Anterior cingulate cortex (tissue), 58 donors: ENCODE data around the gene TERT.
"Not testable (repeated sequence)": the region's sequence is repeated elsewhere in the genome, so short reads cannot be mapped to it uniquely, and the experiment has no call there.

Experiments used
- DNase-seq, 58 donors: peaks; one replicate each; lab custom pipeline; 2025; lab: John Stamatoyannopoulos, UW

Gene TERT

DNA sequence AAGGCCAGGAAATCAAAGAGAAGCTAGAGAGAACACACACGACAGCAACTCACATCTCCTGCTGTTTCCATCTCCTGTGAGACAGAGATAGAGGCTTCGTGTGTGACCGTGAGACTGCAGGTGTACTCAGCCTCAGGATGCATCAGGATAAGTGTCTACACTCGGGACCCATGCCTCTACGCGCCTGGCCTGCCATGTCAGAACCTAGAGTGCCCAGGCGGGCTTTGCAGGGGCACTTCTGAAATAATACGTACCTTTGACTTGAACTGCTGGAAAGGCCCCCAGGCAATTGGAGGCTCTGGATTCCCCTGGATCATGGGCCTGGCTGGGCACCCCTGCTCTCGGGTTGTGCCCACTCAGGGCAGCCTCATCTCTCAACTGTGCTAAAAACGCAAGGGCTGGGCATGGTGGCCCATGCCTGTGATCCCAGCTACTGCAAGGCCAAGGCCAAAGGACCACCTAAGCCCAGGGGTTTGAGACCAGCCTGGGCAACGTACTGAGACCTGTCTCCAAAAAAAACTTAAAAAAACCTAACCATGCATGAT is 37.1 kb upstream of the TERT start:
- DNase-seq, result no peak

DNA sequence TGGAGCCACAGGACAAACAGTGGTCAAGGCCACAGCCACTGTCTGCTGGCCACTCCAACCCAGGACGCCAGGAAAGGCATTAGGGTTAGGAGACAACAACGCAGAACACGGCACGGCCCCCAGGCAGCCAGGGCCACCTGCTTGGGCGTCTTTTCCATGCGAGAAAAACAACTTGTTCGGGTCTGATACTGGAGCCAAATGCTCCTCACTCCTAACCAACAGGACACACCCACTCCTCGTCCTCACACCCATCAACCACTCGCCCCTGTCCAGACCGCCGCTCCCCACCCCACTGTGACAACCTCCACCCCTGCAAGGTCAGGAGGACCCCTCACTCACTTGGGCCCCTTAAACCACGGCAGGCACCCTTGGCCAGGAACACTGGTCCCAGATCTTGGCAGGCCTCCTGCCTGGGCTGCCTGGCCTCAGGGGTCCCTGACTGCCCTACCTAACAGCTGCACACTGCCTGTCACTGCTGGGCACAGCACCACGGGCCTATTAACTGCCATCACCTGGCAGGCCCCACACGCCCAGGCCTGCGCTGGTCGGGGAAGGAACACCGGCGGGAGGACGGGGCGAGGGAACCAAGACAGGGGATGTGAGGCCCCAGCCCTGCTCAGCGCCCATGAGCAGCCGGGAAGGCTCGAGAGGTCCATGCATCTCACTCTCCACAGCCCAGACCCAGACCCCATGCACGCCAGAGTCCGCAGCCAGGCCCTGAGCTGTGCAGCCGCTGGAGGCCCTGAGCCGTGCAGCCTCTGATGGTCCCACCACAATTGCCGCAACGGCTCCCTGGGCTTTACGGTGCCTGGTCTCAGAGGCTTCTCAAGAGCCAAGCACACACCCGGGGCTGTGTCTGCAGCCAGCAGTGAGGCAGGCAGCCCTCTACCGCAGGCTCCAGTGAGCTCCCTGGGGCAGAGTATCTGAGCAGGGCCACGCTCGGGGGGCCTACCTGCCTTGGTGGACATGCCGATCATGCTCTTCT is 36.3 kb upstream of the TERT start:
- no peak for DNase-seq

DNA sequence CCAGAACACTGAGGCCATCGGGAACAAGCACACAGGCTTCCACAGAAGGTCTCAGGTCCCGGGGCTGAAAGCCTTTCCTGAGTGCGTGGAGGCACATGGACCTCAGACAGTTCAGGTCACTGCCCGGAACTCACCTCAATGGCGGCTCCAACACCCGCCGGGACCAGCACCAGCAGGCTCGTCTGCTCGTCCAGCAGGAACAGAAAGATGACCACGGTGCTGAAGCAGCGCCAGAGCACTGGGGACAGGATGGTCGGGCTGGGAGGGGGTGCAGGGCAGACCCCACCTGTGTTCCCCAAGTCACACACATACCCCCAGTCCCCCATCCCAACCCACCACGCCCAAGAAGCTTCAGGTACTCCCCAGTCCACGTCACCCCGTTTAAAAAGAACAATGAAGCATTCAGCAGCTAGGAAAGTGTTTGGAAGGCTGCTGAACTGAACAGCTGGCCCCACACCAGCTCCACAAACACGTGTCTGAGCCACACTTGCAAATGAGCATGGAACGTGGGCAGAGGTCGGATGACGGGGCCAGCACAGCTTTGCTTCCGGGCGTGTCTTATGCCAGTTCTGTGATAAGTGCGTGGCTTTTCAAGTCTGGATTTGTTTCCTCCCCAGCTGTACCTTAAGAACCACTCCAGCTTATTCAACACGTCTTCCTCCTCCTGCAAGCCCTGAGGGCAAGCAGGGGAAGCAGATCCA is 35.4 kb upstream of the TERT start:
- DNase-seq, result no peak

DNA sequence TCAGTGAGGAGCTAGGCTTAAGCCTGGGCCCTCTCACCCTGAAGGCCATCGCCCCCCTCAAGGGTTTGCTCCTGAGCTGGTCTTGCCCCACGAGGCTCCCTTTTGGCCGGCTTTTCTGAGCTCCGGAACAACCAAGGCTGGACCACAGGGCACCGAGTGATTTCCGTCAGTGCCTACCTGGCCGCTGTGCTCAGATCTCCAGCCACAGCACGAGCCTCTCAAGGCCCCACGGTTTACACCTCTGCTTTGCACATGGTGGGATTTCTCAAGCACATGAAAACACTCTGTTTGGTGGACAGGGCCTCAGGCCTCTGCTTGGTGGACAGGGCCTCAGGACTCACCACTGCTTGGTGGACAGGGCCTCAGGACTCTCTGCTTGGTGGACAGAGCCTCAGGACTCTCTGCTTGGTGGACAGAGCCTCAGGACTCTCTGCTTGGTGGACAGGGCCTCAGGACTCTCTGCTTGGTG is 34.3 kb upstream of the TERT start:
- DNase-seq, result no peak

DNA sequence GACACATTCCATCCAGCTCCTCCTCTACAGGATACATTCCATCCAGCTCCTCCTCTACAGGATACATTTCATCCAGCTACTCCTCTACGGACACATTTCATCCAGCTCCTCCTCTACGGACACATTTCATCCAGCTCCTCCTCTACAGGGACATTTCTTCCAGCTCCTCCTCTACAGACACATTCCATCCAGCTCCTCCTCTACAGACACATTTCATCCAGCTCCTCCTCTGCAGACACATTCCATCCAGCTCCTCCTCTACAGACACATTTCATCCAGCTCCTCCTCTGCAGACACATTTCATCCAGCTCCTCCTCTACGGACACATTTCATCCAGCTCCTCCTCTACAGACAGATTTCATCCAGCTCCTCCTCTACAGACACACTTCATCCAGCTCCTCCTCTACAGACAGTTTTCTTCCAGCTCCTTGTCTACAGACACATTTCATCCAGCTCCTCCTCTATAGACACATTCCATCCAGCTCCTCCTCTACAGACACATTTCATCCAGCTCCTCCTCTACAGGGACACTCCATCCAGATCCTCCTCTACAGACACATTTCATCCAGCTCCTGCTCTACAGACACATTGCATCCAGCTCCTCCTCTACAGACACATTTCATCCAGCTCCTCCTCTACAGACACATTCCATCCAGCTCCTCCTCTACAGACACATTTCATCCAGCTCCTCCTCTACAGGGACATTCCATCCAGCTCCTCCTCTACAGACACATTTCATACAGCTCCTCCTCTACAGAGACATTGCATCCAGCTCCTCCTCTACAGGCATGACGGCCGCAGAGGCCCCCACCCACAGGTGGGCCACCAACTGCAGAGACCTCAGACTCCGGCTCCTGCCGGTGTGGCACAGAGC is 33.6 kb upstream of the TERT start:
- not testable (repeated sequence) for DNase-seq

DNA sequence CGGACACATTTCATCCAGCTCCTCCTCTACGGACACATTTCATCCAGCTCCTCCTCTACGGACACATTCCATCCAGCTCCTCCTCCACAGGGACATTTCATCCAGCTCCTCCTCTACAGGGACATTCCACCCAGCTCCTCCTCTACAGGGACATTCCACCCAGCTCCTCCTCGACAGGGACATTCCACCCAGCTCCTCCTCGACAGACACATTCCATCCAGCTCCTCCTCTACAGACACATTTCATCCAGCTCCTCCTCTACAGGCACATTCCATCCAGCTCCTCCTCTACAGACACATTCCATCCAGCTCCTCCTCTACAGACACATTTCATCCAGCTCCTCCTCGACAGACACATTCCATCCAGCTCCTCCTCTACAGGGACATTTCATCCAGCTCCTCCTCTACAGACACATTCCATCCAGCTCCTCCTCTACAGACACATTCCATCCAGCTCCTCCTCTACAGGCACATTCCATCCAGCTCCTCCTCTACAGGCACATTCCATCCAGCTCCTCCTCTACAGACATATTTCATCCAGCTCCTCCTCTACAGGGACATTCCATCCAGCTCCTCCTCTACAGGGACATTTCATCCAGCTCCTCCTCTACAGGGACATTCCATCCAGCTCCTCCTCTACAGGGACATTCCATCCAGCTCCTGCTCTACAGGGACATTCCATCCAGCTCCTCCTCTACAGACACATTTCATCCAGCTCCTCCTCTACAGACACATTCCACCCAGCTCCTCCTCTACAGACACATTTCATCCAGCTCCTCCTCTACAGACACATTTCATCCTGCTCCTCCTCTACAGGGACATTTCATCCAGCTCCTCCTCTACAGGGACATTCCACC is 32.3 kb upstream of the TERT start:
- DNase-seq, result not testable (repeated sequence)

DNA sequence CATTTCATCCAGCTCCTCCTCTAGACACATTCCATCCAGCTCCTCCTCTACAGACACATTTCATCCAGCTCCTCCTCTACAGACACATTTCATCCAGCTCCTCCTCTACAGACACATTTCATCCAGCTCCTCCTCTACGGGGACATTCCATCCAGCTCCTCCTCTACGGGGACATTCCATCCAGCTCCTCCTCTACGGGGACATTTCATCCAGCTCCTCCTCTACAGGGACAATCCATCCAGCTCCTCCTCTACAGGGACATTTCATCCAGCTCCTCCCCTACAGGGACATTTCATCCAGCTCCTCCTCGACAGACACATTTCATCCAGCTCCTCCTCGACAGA is 31.6 kb upstream of the TERT start:
- not testable (repeated sequence) for DNase-seq

DNA sequence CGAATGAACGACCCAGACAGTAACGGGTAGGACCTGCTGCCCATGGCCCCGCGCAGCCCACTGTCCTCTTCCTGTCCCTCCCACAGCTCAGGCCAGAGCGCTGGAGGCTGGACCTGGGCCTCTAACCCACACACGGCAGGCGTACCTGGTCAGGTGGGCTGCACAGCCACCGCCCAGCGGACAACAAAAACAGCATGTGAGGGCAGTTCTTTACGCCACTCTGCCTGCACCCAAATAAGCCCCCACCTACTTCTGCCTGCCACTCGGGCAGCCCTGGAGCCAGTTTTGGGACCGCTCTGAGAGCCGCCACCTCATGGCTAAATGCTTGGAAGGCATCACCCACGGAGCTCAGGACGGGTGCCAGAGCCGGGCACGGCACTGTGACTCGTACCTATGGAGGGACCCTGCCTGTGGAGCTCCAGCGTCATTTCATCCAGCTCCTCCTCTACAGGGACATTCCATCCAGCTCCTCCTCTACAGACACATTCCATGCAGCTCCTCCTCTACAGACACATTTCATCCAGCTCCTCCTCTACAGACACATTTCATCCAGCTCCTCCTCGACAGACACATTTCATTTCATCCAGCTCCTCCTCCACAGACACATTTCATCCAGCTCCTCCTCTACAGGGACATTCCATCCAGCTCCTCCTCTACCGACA is 31.1 kb upstream of the TERT start:
- DNase-seq, result no peak

DNA sequence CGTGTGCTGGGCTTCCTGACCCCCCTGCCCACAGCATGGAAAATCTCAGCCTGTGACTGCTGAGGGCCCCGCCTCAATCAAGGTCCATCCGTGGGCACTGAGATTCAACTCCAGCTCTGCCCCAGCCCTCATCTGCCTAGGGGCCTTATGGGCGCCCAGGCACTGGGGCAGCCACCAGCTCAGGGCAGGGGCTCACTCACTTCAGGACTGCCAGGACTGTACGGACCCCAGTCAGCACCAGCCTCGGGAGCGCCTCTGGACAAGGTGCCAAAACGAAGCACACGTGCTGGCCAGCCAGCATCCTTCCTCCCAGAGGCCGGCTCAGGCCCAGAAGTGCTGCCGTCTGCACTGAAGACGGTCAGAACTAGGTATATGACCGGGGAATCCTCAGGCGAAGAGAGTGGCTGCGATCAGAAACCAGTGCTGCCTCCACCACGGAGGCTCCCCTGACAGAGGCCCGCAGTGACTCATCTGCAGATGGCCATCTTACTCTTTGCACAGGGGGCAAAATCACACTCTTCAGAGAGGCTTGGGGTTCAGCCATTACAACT is 30.4 kb upstream of the TERT start:
- no peak for DNase-seq

DNA sequence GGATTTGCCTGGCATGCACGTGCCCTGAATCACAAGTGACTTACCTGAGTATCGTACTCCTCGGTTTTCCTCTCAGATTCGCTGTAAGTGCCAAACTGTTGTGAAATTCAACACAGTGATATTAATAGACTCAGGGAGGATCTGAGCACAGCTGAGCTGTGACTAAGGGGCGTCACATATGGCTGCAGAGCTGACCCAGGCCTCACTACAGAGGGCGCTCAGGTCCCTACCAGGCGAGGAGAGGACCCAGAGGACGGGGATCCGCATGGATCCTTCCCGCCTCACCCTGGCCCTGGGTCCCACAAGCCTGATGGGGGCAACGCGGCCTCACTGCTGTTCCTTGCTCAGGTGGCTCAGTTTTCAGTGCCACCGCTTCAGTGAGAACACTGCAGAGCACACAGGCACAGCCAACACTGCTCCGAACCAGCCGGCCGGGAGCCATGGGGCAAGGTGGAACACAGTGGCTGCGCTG is 29.9 kb upstream of the TERT start:
- DNase-seq, result no peak

DNA sequence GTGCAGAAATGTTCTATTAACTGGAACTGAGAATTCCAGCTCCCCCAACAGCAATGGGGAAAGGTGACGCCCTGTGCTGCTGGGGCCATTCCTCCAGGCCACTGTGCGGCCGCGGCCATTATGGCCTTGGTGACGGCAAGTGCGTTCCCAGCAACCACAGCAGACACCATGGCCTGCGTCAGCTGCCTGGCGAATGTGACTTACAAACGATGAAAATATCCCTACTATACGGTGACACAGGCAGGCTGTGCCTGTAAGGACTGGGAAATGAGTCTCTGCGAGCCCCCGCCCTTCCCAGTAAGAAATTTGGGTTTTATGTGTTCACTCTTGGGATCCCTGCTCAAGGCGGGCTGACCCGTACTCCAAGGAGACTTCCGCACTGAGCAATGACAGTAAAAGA is 29.4 kb upstream of the TERT start:
- DNase-seq, result no peak

DNA sequence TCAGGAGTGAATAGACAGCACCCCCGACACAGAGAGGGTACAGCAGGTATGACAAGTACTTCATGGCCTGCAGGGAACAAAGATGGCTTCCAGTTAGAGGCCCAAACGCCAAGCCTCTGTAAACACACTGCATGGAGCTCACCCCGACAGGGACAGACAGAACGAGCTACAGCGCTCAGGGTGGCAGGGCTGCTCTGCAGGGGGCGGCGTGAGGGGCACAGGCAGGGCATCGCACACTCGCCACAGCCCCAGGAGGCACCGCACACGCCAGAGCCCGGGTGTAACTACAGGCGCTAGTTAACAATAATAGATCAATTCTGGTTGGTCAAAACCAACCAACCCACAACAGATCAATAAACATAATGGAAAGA is 28.9 kb upstream of the TERT start:
- no peak for DNase-seq

DNA sequence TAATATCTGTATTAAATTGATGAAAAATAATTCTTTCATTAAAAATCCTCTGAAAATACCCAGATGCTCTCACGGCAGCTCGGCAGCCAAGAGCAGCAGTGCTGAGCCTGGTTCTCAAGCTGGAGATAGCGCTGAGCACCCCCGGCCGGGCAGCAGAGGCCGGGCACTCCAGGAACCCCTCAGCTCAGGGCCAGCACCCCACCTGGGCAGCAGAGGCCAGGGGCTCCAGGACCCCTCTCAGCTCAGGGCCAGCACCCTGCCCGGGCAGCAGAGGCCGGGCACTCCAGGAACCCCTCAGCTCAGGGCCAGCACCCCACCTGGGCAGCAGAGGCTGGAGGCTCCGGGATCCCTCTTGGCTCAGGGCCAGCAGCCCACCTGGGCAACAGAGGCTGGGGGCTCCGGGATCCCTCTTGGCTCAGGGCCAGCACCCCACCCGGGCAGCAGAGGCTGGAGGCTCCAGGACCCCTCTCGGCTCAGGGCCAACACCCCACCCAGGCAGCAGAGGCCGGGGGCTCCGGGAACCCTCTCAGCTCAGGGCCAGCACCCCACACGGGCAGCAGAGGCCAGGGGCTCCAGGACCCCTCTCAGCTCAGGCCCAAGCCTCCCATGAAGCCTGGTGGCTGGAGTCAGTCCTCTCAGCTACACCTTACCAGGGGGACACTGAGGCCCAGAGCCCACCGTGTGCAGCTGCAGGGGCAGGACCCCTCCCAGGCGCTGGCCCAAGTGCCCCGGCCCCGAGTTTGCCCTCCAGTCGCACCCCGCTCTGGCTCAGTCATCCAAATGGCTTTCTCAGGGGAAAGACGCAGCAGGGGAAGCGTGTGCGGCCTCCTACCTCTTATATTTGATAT is 28.3 kb upstream of the TERT start:
- DNase-seq, result no peak

DNA sequence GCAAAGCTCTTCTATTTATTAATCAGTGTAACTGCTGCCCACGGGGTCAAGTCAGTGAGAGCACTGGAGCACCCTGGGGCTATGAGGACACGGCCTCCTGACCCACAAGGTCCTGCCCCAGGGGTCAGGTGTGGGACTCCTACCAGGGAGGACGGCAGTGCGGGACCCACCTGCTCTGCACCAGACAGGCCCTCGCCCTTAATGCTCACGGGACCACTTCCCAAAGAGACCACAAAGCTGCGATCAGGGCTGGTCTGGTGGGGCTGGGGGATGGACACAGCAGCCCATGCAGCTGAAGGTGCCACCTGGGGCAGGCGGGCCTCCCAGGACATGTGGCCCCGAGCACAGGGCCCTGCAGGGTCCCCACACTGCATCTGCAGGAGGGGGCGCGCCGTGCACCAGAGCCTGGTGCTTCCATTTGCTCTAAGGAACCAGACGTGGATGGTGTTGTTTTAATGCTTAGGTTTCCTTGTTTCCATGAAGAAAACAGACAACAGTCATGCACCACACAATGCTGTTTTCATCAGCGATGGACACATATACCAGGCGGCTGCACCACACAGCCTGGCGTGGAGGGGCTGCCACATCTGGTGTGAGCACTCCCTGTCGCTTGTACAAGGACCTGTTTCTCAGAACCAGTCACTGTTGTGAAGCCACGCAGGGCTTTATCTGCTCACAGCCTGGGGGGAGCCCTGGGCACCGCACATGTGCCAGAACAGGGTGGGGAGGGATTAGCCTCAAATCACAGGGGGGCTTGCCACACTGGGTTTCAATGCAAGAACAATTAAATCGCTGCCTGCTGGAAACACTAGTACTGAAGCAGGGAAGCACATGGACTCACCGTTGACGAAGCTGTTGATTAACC is 27.4 kb upstream of the TERT start:
- DNase-seq, result no peak

DNA sequence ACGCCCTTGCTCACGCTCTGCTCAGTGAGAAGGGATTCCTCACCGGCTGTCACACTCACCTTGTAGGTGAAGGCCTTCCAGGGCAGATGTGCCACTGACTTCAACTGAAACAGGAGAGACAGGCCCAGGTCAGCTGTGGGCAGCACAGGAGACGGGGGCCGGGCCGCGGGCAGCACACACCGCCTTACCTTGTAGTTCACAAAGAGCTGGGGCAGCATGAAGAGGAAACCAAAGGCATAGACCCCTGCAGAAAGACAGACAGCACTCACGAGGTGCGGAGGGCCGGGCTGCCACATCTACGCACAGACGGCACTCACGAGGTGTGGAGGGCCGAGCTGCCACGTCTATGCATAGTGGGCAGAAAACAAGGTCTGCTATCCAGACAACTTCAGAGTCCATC is 26.7 kb upstream of the TERT start:
- no peak for DNase-seq

DNA sequence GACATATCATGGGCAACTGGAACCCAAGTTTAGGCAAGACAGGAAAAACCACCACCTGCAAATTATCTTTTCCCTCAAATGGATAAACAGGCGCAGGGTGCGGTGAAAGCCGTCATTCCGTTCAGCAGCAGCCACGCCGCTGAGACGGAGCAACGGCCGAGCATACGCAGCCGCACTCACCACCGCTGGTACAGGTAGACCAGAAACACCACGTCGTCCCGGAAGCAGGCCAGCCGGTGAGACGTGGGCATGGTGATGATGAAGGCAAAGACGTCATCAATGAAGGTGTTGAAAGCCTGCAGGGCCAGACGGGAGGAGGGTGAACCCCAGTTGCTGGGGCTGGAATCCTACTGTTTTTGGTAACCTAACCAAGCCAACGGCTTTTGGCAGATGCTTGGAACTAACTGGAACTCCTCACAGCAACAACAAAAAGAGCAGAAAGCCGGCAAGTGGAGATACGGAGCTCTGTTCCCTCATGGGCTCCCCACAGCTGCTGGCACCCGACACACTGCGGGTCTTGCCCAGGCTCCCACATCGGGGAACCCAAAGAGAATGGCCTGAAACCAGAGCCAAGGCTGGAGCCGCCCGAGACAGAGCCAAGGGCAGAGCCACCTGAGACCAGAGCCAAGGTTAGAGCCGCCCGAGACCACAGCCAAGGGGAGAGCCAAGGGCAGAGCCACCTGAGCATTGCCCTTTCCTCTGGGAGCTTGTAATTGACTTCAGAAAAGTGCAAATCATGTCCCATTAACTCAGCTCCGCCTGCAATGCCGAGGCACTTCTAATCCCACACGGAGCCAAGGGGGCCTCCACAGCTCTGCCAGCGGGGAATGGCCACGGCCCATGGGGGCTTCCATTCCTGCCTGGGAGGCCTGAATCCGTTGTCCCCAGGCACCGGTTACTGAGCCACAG is 25.8 kb upstream of the TERT start:
- no peak for DNase-seq
